D721Med (cell line): ENCODE measurements around the gene LDLRAD4.

Experiments
- DNase-seq: peaks from one replicate; pipeline ENCODE4 v3.0.0; 2011; ENCODE audit warnings: low spot score; ENCODE audit not compliant: insufficient read length
- FAIRE-seq: peaks from 2 replicates; lab custom pipeline; 2011; peaks lifted over from hg19 to GRCh38; lab: Jason Lieb, UNC
- CTCF ChIP-seq: IDR thresholded peaks from 2 replicates; pipeline ENCODE4 v1.5.1; 2012; ENCODE audit warnings: mild to moderate bottlenecking, control low read depth; ENCODE audit not compliant: insufficient read depth; ENCODE audit errors: missing control alignments

The LDLRAD4 gene

GRCh38 chr18:13594551-13594950, 376.0 kb downstream of the LDLRAD4 start:
- no peak for TF ChIP-seq CTCF
- no peak for FAIRE-seq
- no peak for DNase-seq

DNA sequence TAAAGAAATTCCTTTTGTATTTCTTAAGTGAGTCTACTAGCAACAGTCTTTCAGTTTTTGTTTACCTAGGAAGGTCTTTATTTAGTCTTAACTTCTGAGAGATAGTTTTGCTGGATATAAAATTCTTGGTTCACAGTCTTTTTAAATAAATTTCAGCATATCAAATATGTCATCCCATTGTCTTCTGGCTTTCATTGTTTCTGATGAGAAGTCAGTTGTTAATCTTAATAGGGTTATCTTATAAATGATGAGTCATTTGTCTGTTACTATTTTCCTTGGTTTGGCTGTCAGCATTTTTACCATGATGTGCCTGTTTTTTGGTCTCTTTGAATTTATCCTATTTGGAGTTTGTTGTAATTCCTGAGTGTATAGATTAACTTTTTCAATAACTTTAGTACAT, 378.5 kb downstream of the LDLRAD4 start:
- DNase-seq (no peak), FAIRE-seq (no peak)
- no peak for TF ChIP-seq CTCF

GRCh38 chr18:13598591-13598990, 380.0 kb downstream of the LDLRAD4 start:
- DNase-seq (no peak), FAIRE-seq (no peak)
- no peak for TF ChIP-seq CTCF

DNA sequence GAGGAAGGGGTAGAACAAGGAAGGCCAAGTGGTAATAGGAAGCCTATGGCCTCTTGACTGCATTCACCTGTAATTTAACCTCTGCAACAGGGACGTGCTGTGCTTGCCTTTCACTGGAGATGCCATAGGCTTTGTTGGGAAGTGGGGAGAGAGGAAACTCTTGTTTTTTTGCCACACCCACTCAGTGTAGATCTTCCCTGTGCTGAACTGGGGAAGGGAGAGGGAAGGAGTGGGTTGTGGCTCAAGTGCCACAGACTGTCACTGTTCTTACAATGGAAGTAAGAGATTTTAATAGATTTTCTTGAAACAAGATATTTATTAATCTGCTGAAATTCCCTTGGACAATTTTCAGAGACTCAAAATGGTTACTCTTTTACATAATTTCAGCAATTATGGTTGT, 380.5 kb downstream of the LDLRAD4 start:
- no peak for FAIRE-seq
- TF ChIP-seq CTCF, result no peak
- DNase-seq, result no peak

GRCh38 chr18:13603304-13604019, 384.9 kb downstream of the LDLRAD4 start:
- no peak for DNase-seq
- FAIRE-seq, result no peak
- no peak for TF ChIP-seq CTCF

DNA sequence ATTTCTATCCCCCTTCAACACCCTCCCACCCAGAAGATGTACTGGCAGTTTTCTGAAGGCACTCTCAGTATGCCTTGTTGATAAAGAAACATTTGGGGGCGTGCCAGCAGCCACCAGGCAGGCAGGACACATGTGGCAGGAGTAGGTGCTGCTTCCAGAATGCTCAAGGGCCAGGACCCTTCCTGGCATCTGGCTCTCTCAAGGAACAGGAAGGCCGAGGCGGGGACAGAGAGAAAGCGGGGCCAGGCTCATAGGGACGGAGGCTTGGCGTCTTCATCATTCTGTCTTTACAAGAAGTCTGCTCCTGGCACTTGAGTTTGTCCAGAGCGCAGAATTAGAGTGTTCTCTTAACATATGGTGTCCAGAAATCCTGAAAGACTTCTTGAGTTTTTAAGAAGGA, 386.2 kb downstream of the LDLRAD4 start:
- DNase-seq (no peak), FAIRE-seq (no peak)
- TF ChIP-seq CTCF, result no peak

GRCh38 chr18:13605477-13605876, 386.9 kb downstream of the LDLRAD4 start:
- FAIRE-seq, result no peak
- TF ChIP-seq CTCF, result no peak
- no peak for DNase-seq
